ENCODE results near the gene KATNAL2.
A peak's percentile ranks its signal among the peaks of the same experiment; 100 is the strongest.
"Not testable (repeated sequence)": the region's sequence is repeated elsewhere in the genome, so short reads cannot be mapped to it uniquely, and the experiment has no call there.

Gene KATNAL2

DNA sequence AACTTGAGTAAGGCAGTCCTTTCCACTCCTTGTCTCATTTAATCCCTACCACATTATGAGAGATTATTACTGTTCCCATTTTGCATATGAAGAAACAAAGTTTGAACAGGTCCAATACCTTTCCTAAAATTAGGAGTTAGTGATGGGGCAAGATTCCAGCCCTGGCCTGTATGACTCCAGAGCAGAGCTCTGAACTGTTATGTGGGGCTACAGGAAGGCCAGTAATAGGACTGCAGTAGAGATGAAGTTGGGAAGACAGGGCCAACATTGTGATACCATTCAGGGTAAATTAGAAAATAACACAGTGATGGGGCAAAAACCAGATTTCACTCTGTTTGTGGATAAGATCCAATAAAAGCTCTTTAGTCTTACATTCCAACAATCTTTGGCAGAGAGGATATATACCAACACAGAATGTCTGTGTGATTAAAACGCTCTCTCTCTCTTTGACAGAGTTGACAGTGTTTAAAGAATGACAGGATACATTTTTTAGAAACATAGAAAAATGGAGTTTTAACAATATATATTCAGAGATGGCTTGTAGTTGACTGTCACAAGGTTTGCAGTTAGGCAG, 22.7 kb downstream of the KATNAL2 start:
- DNase-seq, result no peak

- DNase-seq, result no peak
Measured at GRCh38 chr18:46942646-46943045, 25.2 kb downstream of the KATNAL2 start.

GRCh38 chr18:46946656-46947282, 29.4 kb downstream of the KATNAL2 start:
- peak; percentile 94 for DNase-seq

- DNase-seq, result peak; percentile 12
Measured at GRCh38 chr18:46950064-46950656, 32.8 kb downstream of the KATNAL2 start.

GRCh38 chr18:46953195-46953594, 35.8 kb downstream of the KATNAL2 start:
- no peak for DNase-seq

- no peak for DNase-seq
Measured at GRCh38 chr18:46958209-46958608, 40.8 kb downstream of the KATNAL2 start.

GRCh38 chr18:46963656-46964578, 46.5 kb downstream of the KATNAL2 start:
- not testable (repeated sequence) for DNase-seq

- DNase-seq, result not testable (repeated sequence)
Measured at GRCh38 chr18:46964579-46965293, 47.3 kb downstream of the KATNAL2 start.

GRCh38 chr18:46966266-46966665, 48.9 kb downstream of the KATNAL2 start:
- not testable (repeated sequence) for DNase-seq

GRCh38 chr18:46969551-46969950, 52.1 kb downstream of the KATNAL2 start:
- DNase-seq, result not testable (repeated sequence)

DNA sequence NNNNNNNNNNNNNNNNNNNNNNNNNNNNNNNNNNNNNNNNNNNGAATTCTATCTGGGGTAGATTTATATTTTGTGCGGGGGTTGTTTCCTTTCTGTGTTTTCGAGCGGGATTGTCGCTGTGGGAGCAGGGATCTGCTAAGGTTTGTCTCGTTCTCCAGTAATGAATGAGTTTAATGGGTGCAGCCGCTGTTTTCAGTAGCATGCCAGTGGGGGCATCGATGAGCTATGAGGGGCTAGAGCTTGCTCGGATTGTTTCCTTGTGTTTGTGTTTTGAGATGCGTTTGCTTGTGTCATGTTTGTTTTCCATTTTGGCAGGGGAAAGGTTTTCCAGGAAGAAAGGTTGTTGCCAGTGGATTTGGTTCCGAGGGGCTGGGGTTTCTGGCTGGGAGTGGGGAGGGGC, 102.5 kb downstream of the KATNAL2 start:
- DNase-seq, result not testable (repeated sequence)

DNA sequence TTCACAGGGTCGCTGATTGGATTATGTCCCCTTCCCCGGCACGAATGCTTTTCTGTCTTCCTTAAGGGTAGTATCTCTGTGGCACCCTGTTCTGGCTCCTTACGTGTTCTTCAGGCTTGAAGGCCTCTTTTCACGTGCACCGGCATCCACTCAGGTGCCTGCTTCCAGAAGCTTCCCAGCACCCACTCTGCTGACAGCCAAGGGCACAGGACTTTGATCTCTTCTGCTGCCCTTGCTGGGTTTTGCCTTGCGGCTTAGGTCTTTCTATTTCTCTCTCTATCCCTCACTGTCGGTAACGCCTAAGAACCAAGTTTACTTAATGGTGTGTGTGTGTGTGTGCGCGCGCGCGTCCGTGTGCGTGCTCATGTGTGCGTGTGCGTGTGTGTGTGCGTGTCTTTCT, 103.4 kb downstream of the KATNAL2 start:
- DNase-seq, result not testable (repeated sequence)

GRCh38 chr18:47022821-47023220, 105.4 kb downstream of the KATNAL2 start:
- not testable (repeated sequence) for DNase-seq

- not testable (repeated sequence) for DNase-seq
Measured at GRCh38 chr18:47023769-47024465, 106.5 kb downstream of the KATNAL2 start.

GRCh38 chr18:47025557-47026174, 108.3 kb downstream of the KATNAL2 start:
- not testable (repeated sequence) for DNase-seq

DNA sequence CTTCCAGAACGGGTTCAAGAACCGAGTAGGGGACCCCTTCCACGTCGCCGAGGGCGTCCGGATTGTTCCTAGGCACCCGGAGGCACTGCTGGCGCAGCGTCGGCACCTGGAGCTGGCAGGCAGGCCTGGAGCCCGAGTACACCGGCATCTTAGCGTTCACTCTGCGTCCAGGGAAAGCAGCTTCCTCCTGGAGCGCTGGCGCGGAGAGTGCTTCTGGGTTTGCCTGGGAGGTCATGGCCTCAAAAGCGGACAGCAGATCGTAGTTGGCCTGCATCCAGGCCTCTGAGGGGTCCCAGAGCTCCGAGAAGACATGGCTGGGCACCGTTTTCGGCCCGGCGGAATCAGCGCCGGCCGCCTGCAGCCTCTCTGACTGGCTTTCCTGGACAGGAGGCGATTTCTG, 111.3 kb downstream of the KATNAL2 start:
- not testable (repeated sequence) for DNase-seq

DNA sequence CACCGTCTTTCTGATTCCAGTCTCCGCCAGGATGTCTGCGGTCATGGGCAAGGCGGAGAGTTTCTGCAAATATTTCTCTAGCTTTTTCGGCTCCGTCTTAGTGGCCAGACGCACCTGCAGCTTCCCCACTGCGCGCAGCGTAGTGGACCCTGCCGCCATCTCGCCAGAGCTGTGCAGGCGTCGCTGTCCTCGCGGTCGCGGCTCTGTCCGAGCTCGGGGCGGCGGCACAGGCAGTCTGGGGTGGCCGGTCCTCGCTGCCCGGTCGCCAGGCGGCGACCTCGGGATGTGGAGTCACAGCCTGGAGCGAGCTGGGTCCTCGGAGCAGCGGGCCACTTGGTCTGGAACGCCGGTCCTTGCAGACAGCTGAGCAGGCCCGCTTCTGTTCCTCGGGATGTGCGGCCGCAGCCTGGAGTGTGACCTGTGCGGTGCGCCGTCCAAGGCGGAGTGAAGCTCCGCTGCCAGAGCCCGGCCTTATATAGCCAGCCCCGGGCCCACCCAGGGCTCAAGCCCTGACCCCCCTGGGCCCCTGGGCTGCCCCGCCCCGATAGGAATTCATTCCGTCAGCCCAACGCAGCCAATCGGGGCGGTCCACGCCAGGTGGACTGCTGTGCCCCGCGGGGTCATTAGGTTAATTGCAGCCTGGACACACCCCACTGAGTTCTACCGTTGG, 112.4 kb downstream of the KATNAL2 start:
- not testable (repeated sequence) for DNase-seq

DNA sequence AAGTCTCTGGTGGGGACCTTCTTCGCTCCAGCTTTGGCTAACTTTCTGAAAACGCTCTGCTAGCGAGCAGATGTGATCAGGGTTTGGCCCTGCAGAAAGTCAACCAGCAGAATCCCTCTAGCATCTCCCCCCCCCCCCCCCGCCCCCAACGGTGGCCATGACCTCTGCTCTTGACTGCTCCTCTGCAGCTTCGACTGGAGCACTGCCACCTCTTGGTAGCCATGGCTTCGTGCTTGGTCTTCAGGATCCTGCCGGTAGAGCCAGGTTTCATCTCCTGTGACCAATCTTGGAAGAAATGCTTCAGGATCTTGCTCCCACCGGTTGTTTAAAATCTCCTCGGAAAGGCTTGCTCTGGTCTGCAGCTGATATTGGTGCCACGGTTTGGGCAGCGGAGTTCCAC, 113.5 kb downstream of the KATNAL2 start:
- DNase-seq, result not testable (repeated sequence)

GRCh38 chr18:47032945-47033344, 115.5 kb downstream of the KATNAL2 start:
- no peak for DNase-seq

- not testable (repeated sequence) for DNase-seq
Measured at GRCh38 chr18:47034591-47034990, 117.2 kb downstream of the KATNAL2 start.

GRCh38 chr18:47035156-47035671, 117.8 kb downstream of the KATNAL2 start, which contains the start of gene ELOA2:
TSS of gene ELOA2 (minus strand) at chr18:47035621. CDS start at chr18:47035264, 357 bp downstream.
- no peak for DNase-seq
